Measurements from ENCODE around the gene PCED1B.
"Not testable (repeated sequence)": the region's sequence is repeated elsewhere in the genome, so short reads cannot be mapped to it uniquely, and the experiment has no call there.

The PCED1B gene

GRCh38 chr12:47164724-47165439, 85.5 kb downstream of the PCED1B start:
- DNase-seq (ENCODE audit: low read depth in 2 of 2) = no peak

- no peak for DNase-seq (ENCODE audit: low read depth in 2 of 2)
Observed at GRCh38 chr12:47165934-47166333, 86.5 kb downstream of the PCED1B start.

- DNase-seq (ENCODE audit: low read depth in 2 of 2) = no peak
Observed at GRCh38 chr12:47166365-47166764, 86.9 kb downstream of the PCED1B start.

GRCh38 chr12:47170281-47170680, 90.9 kb downstream of the PCED1B start:
- not testable (repeated sequence) for DNase-seq (ENCODE audit: low read depth in 2 of 2)

GRCh38 chr12:47178014-47178413, 98.6 kb downstream of the PCED1B start:
- no peak for DNase-seq (ENCODE audit: low read depth in 2 of 2)

- DNase-seq (ENCODE audit: low read depth in 2 of 2) = not testable (repeated sequence)
Observed at GRCh38 chr12:47182164-47182938, 102.9 kb downstream of the PCED1B start.

GRCh38 chr12:47184229-47184628, 104.8 kb downstream of the PCED1B start:
- no peak for DNase-seq (ENCODE audit: low read depth in 2 of 2)

GRCh38 chr12:47184813-47185212, 105.4 kb downstream of the PCED1B start:
- DNase-seq (ENCODE audit: low read depth in 2 of 2) = no peak

- DNase-seq (ENCODE audit: low read depth in 2 of 2) = no peak
Observed at GRCh38 chr12:47186246-47186645, 106.8 kb downstream of the PCED1B start.

GRCh38 chr12:47188576-47189441, 109.4 kb downstream of the PCED1B start:
- no peak for DNase-seq (ENCODE audit: low read depth in 2 of 2)

- DNase-seq (ENCODE audit: low read depth in 2 of 2) = no peak
Observed at GRCh38 chr12:47189728-47190127, 110.3 kb downstream of the PCED1B start.

- DNase-seq (ENCODE audit: low read depth in 2 of 2) = no peak
Observed at GRCh38 chr12:47190271-47190750, 110.9 kb downstream of the PCED1B start.

GRCh38 chr12:47190905-47191304, 111.5 kb downstream of the PCED1B start:
- DNase-seq (ENCODE audit: low read depth in 2 of 2) = no peak

GRCh38 chr12:47192051-47192450, 112.6 kb downstream of the PCED1B start:
- DNase-seq (ENCODE audit: low read depth in 2 of 2) = no peak

GRCh38 chr12:47193066-47193465, 113.6 kb downstream of the PCED1B start:
- DNase-seq (ENCODE audit: low read depth in 2 of 2) = no peak

GRCh38 chr12:47194501-47194900, 115.1 kb downstream of the PCED1B start:
- DNase-seq (ENCODE audit: low read depth in 2 of 2) = no peak

- DNase-seq (ENCODE audit: low read depth in 2 of 2) = no peak
Observed at GRCh38 chr12:47200446-47200845, 121.0 kb downstream of the PCED1B start.

GRCh38 chr12:47201190-47201589, 121.8 kb downstream of the PCED1B start:
- not testable (repeated sequence) for DNase-seq (ENCODE audit: low read depth in 2 of 2)

GRCh38 chr12:47202176-47202575, 122.8 kb downstream of the PCED1B start:
- no peak for DNase-seq (ENCODE audit: low read depth in 2 of 2)

GRCh38 chr12:47205532-47206449, 126.4 kb downstream of the PCED1B start:
- no peak for DNase-seq (ENCODE audit: low read depth in 2 of 2)
